HCT116 (cell line): ENCODE data around the gene RPL15. TPM values are rescaled to one million over a fixed set of nuclear protein-coding genes. Genes with fewer than 3 reads are reported as not detected.

Source experiments
- ATAC-seq: fragments of 200-7000 bp; cut with Tn5 transposase; 2 replicates; pipeline ENCODE4 v1.9.1; 2020; ENCODE audit warnings: mild to moderate bottlenecking, moderate library complexity
- BruUV-seq: library from RNA; stranded (reverse); fragments of 400-500 nt; replicated peaks from 2 replicates; lab custom pipeline; 2021; lab: Mats Ljungman, UMichigan
- CTCF ChIA-PET: fragments of 300-600 bp; sonication (Branson Sonifier 250); formaldehyde crosslinking; loops from one replicate; lab custom pipeline; 2021; ENCODE audit warnings: antibody characterized with exemption; lab: Charles Lee
- POLR2A ChIA-PET: fragments of 300-600, 350-600 bp; sonication (Branson Sonifier 250); formaldehyde crosslinking; loops from one replicate; lab custom pipeline; 2021; ENCODE audit warnings: antibody characterized with exemption; lab: Charles Lee
- RAD21 ChIA-PET, 2 experiments: fragments of 300-600 bp; sonication (Branson Sonifier 250); formaldehyde crosslinking; loops; one replicate each; lab custom pipeline; 2023; ENCODE audit warnings: low total read pairs in 2 of 2; ENCODE audit not compliant: uncharacterized antibody in 2 of 2, unreplicated experiment in 2 of 2, low non-redundant PET in 1 of 2; lab: Charles Lee
- DNase-seq: peaks from one replicate; pipeline ENCODE4 v3.0.0-alpha.2; 2010; ENCODE audit warnings: low read depth, low spot score
- H2AFZ ChIP-seq: fragments of 200-600 bp; shearing (Covaris generic), sonication (generic); 2 replicates; pipeline ENCODE4 v1.6.1; 2017; ENCODE audit warnings: low read depth, mixed run types, mixed read lengths, antibody characterized with exemption, low read length; ENCODE audit not compliant: poor library complexity, severe bottlenecking
- H3K27ac ChIP-seq: 2 replicates; pipeline ENCODE4 v1.5.1; 2012; ENCODE audit warnings: low read depth, low read length
- H3K27me3 ChIP-seq: fragments of 200-600 bp; sonication (generic); 2 replicates; pipeline ENCODE4 v1.6.1; 2016; ENCODE audit warnings: mixed run types, low read length, mixed read lengths; ENCODE audit not compliant: insufficient read depth
- H3K36me3 ChIP-seq, 2 experiments: fragments of 200-500 bp in 1 of 2; fragments of 200-600 bp in 1 of 2; sonication (Bioruptor generic) in 1 of 2; sonication (generic) in 1 of 2; 2 replicates each; pipeline versions ENCODE4 v1.5.1 to v1.6.1; 2014 to 2016; ENCODE audit warnings: low read length in 2 of 2, inconsistent platforms in 1 of 2, mixed read lengths in 1 of 2, mixed run types in 1 of 2; ENCODE audit not compliant: insufficient read depth in 2 of 2, control insufficient read depth in 1 of 2
- H3K4me1 ChIP-seq, 2 experiments: fragments of 200-600 bp in 1 of 2; sonication (generic) in 1 of 2; 2 replicates each; pipeline versions ENCODE4 v1.5.1 to v1.6.1; 2012 to 2017; ENCODE audit warnings: low read length in 2 of 2, inconsistent platforms in 1 of 2, mild to moderate bottlenecking in 1 of 2, mixed read lengths in 1 of 2, mixed run types in 1 of 2, moderate library complexity in 1 of 2; ENCODE audit not compliant: insufficient read depth in 2 of 2, control insufficient read depth in 1 of 2
- H3K4me2 ChIP-seq: fragments of 200-600 bp; sonication (generic); 2 replicates; pipeline ENCODE4 v1.6.1; 2017; ENCODE audit warnings: mixed run types, low read length, mixed read lengths
- H3K4me3 ChIP-seq, 2 experiments: fragments of 200-600 bp in 1 of 2; sonication (generic) in 1 of 2; replicated peaks in 1 of 2; 2 replicates each; pipeline ENCODE4 v1.5.1; 2011 to 2016; ENCODE audit warnings: low read length in 2 of 2, control low read depth in 1 of 2, low read depth in 1 of 2, mild to moderate bottlenecking in 1 of 2, mixed read lengths in 1 of 2, mixed run types in 1 of 2
- H3K79me2 ChIP-seq: fragments of 200-600 bp; sonication (generic); 2 replicates; pipeline ENCODE4 v1.6.1; 2017; ENCODE audit warnings: mild to moderate bottlenecking, mixed run types, low read length, moderate library complexity, mixed read lengths; ENCODE audit not compliant: insufficient read depth
- H3K9ac ChIP-seq: fragments of 200-600 bp; sonication (generic); 2 replicates; pipeline ENCODE4 v1.6.1; 2016; ENCODE audit warnings: low read length, mixed read lengths
- H3K9me2 ChIP-seq: fragments of 200-600 bp; sonication (generic), shearing (Covaris generic); 2 replicates; pipeline ENCODE4 v1.6.1; 2017; ENCODE audit warnings: mixed run types, mild to moderate bottlenecking, moderate library complexity; ENCODE audit not compliant: insufficient read depth
- H3K9me3 ChIP-seq, 2 experiments: fragments of 200-500 bp in 1 of 2; fragments of 200-600 bp in 1 of 2; sonication (Bioruptor generic) in 1 of 2; sonication (generic) in 1 of 2; 2 replicates each; pipeline ENCODE4 v1.6.1; 2014 to 2017; ENCODE audit warnings: low read length in 2 of 2, mixed read lengths in 2 of 2, inconsistent platforms in 1 of 2, low read depth in 1 of 2, mild to moderate bottlenecking in 1 of 2, mixed run types in 1 of 2, moderate library complexity in 1 of 2; ENCODE audit not compliant: control insufficient read depth in 1 of 2, insufficient read depth in 1 of 2
- H4K20me1 ChIP-seq: fragments of 200-600 bp; sonication (generic), shearing (Covaris generic); 2 replicates; pipeline ENCODE4 v1.6.1; 2017; ENCODE audit warnings: mixed run types, mild to moderate bottlenecking, moderate library complexity; ENCODE audit not compliant: insufficient read depth
- CBX3 ChIP-seq: IDR thresholded peaks from 2 replicates; pipeline ENCODE4 v1.6.1; 2012; ENCODE audit warnings: low read depth
- CEBPB ChIP-seq: IDR thresholded peaks from 2 replicates; pipeline ENCODE4 v1.6.1; 2012; ENCODE audit warnings: low read depth
- JUND ChIP-seq: IDR thresholded peaks from 2 replicates; pipeline ENCODE4 v1.6.1; 2012
- POLR2AphosphoS5 ChIP-seq: IDR thresholded peaks from 2 replicates; pipeline ENCODE4 v1.6.1; 2011; ENCODE audit warnings: mild to moderate bottlenecking, low read depth, low read length, moderate library complexity
- RAD21 ChIP-seq: IDR thresholded peaks from 2 replicates; pipeline ENCODE4 v1.6.1; 2012; ENCODE audit warnings: low read depth, mild to moderate bottlenecking
- REST ChIP-seq: IDR thresholded peaks from 2 replicates; pipeline ENCODE4 v1.6.1; 2012; ENCODE audit warnings: low read depth
- SP1 ChIP-seq: IDR thresholded peaks from 2 replicates; pipeline ENCODE4 v1.6.1; 2012; ENCODE audit warnings: low read depth
- SRF ChIP-seq: IDR thresholded peaks from 2 replicates; pipeline ENCODE4 v1.6.1; 2012; ENCODE audit warnings: low read depth
- intact Hi-C: fragments of 100-400 bp; cut with micrococcal nuclease; formaldehyde crosslinking; loops from 2 replicates; pipeline ENCODE4 v1.10.0; 2022
- total RNA-seq: library from RNA; stranded (reverse); gene quantifications from one replicate; pipeline ENCODE4 v1.2.1, GENCODE V29; 2021; ENCODE audit not compliant: unreplicated experiment

Gene RPL15
- total RNA-seq, 1 experiment from 2014 or later = 2,177 TPM

DNA sequence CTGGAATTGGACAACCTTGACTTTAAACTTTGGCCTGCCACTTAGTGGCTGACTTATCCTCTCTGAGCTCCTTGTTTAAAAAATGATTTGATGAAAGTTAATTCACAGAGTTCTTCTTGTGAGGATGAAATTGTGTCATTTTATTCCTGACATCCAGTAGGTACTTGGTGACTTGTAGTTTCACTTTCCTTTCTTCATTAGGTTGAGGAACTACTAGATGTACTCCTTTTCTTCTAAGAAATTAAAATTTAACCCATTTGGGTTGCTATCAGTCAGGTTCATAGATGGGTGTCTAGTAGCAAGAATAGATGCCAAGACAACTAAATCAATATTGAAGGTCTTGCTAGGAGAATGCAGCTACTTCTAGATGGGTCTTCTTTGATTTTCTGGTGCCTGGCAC, 33.4 kb downstream of the RPL15 start:
- POLR2A ChIA-PET = interaction anchor here (1.4 kb wide), 1 partner anchor 34 kb away, joined by 4 read pairs; the partner anchor contains the start of genes NKIRAS1 and RPL15
- no peaks in the 10 kb centered on the region for H3K9me3 ChIP-seq
- peaks cover 91% of the 10 kb centered on the region for H3K79me2 ChIP-seq
- H3K27me3 ChIP-seq = no peaks in the 10 kb centered on the region
- no peak overlapping the region for H3K9ac ChIP-seq
- no peak overlapping the region for H3K27ac ChIP-seq
- intact Hi-C loops = no loop called here
- DNase-seq (no peak), ATAC-seq (no peak)
- CTCF ChIA-PET = no interaction called here
- peaks cover 4 to 5% of the 10 kb centered on the region in 2 experiments; a peak in 2 of 4 replicates for H3K36me3 ChIP-seq
- TF ChIP-seq JUND (no peak), POLR2AphosphoS5 (no peak), CBX3 (no peak), SRF (no peak), SP1 (no peak), REST (no peak), CEBPB (no peak), RAD21 (no peak)
- RAD21 ChIA-PET = no interaction called here
- H2AFZ ChIP-seq = no peak overlapping the region
- peaks cover 19% of the 10 kb centered on the region; the same call in 1 of the 2 replicates for H4K20me1 ChIP-seq
- no peaks in the 10 kb centered on the region for H3K9me2 ChIP-seq
- no peak overlapping the region for H3K4me3 ChIP-seq
- H3K4me2 ChIP-seq = peak overlapping the region; percentile 27
- H3K4me1 ChIP-seq = peaks cover 39 to 58% of the 10 kb centered on the region in 2 experiments
- no TSS peak for BruUV-seq
